ENCODE data around the gene GDF7. TPM values are rescaled to one million over a fixed set of nuclear protein-coding genes. Genes with fewer than 3 reads are reported as not detected.

Gene GDF7
- total and polyA plus RNA-seq, 4 donors, result 0.74 to 1.7 (median 1.2) TPM

GRCh38 chr2:20665243-20666004, 1.5 kb upstream of the GDF7 start:
- no peak overlapping the region for H3K27ac ChIP-seq (ENCODE audit: low read depth, low read length)
- H3K36me3 ChIP-seq (ENCODE audit: control insufficient read depth, insufficient read depth, low read length), result no peaks in the 10 kb centered on the region
- peaks cover 48% of the 10 kb centered on the region for H3K4me1 ChIP-seq (ENCODE audit: control insufficient read depth, insufficient read depth, low read length)
- no peaks in the 10 kb centered on the region for H3K9me3 ChIP-seq (ENCODE audit: control insufficient read depth, insufficient read depth, low read length)
- H3K27me3 ChIP-seq (ENCODE audit: control insufficient read depth, insufficient read depth, low read length), result peaks cover 95% of the 10 kb centered on the region
- peak in 1 of 6 donors; percentile 17 for DNase-seq (ENCODE audit: low read depth in 4 of 6, low spot score in 6 of 6)
- WGBS (ENCODE audit: insufficient coverage), result 4% methylated on average over 49 of the region's 49 CpGs
- H3K4me3 ChIP-seq (ENCODE audit: low read depth, low read length), result peak overlapping the region; percentile 2

- H3K4me1 ChIP-seq (ENCODE audit: control insufficient read depth, insufficient read depth, low read length), result peaks cover 49% of the 10 kb centered on the region
- peak overlapping the region; percentile 2 for H3K4me3 ChIP-seq (ENCODE audit: low read depth, low read length)
- no peaks in the 10 kb centered on the region for H3K9me3 ChIP-seq (ENCODE audit: control insufficient read depth, insufficient read depth, low read length)
- WGBS (ENCODE audit: insufficient coverage), result under 1% methylated on average over 34 of the region's 34 CpGs
- no peak overlapping the region for H3K27ac ChIP-seq (ENCODE audit: low read depth, low read length)
- no peaks in the 10 kb centered on the region for H3K36me3 ChIP-seq (ENCODE audit: control insufficient read depth, insufficient read depth, low read length)
- H3K27me3 ChIP-seq (ENCODE audit: control insufficient read depth, insufficient read depth, low read length), result peaks cover 94% of the 10 kb centered on the region
- DNase-seq (ENCODE audit: low read depth in 4 of 6, low spot score in 6 of 6), result no peak
These were observed 990 bp upstream of the GDF7 start for GRCh38 chr2:20666005-20666303.

GRCh38 chr2:20667151-20667530, 197 bp downstream of the GDF7 start:
- H3K9me3 ChIP-seq (ENCODE audit: control insufficient read depth, insufficient read depth, low read length), result no peaks in the 10 kb centered on the region
- H3K4me1 ChIP-seq (ENCODE audit: control insufficient read depth, insufficient read depth, low read length), result peaks cover 57% of the 10 kb centered on the region
- peak overlapping the region; percentile 31 for H3K4me3 ChIP-seq (ENCODE audit: low read depth, low read length)
- no peak overlapping the region for H3K27ac ChIP-seq (ENCODE audit: low read depth, low read length)
- peak in 1 of 6 donors; percentile 18 for DNase-seq (ENCODE audit: low read depth in 4 of 6, low spot score in 6 of 6)
- WGBS (ENCODE audit: insufficient coverage), result 0% methylated on average over 62 of the region's 62 CpGs
- no peaks in the 10 kb centered on the region for H3K36me3 ChIP-seq (ENCODE audit: control insufficient read depth, insufficient read depth, low read length)
- peaks cover 95% of the 10 kb centered on the region for H3K27me3 ChIP-seq (ENCODE audit: control insufficient read depth, insufficient read depth, low read length)

GRCh38 chr2:20667531-20668401, 822 bp downstream of the GDF7 start:
- peaks cover 62% of the 10 kb centered on the region for H3K4me1 ChIP-seq (ENCODE audit: control insufficient read depth, insufficient read depth, low read length)
- H3K27me3 ChIP-seq (ENCODE audit: control insufficient read depth, insufficient read depth, low read length), result peaks cover 95% of the 10 kb centered on the region
- 8% methylated on average over 39 of the region's 39 CpGs for WGBS (ENCODE audit: insufficient coverage)
- H3K27ac ChIP-seq (ENCODE audit: low read depth, low read length), result no peak overlapping the region
- peak overlapping the region; percentile 31 for H3K4me3 ChIP-seq (ENCODE audit: low read depth, low read length)
- H3K36me3 ChIP-seq (ENCODE audit: control insufficient read depth, insufficient read depth, low read length), result no peaks in the 10 kb centered on the region
- DNase-seq (ENCODE audit: low read depth in 4 of 6, low spot score in 6 of 6), result no peak
- no peaks in the 10 kb centered on the region for H3K9me3 ChIP-seq (ENCODE audit: control insufficient read depth, insufficient read depth, low read length)

GRCh38 chr2:20668451-20668850, 1.5 kb downstream of the GDF7 start:
- H3K27me3 ChIP-seq (ENCODE audit: control insufficient read depth, insufficient read depth, low read length), result peaks cover 95% of the 10 kb centered on the region
- no peak overlapping the region for H3K27ac ChIP-seq (ENCODE audit: low read depth, low read length)
- H3K4me3 ChIP-seq (ENCODE audit: low read depth, low read length), result no peak overlapping the region
- DNase-seq (ENCODE audit: low read depth in 4 of 6, low spot score in 6 of 6), result no peak
- H3K36me3 ChIP-seq (ENCODE audit: control insufficient read depth, insufficient read depth, low read length), result no peaks in the 10 kb centered on the region
- H3K9me3 ChIP-seq (ENCODE audit: control insufficient read depth, insufficient read depth, low read length), result no peaks in the 10 kb centered on the region
- H3K4me1 ChIP-seq (ENCODE audit: control insufficient read depth, insufficient read depth, low read length), result peaks cover 62% of the 10 kb centered on the region
- 77% methylated on average over 5 of the region's 6 CpGs for WGBS (ENCODE audit: insufficient coverage)

GRCh38 chr2:20668871-20669475, 2.0 kb downstream of the GDF7 start:
- DNase-seq (ENCODE audit: low read depth in 4 of 6, low spot score in 6 of 6), result no peak
- H3K9me3 ChIP-seq (ENCODE audit: control insufficient read depth, insufficient read depth, low read length), result no peaks in the 10 kb centered on the region
- WGBS (ENCODE audit: insufficient coverage), result 45% methylated on average over 7 of the region's 8 CpGs
- H3K27me3 ChIP-seq (ENCODE audit: control insufficient read depth, insufficient read depth, low read length), result peaks cover 95% of the 10 kb centered on the region
- peaks cover 62% of the 10 kb centered on the region for H3K4me1 ChIP-seq (ENCODE audit: control insufficient read depth, insufficient read depth, low read length)
- no peak overlapping the region for H3K27ac ChIP-seq (ENCODE audit: low read depth, low read length)
- no peak overlapping the region for H3K4me3 ChIP-seq (ENCODE audit: low read depth, low read length)
- no peaks in the 10 kb centered on the region for H3K36me3 ChIP-seq (ENCODE audit: control insufficient read depth, insufficient read depth, low read length)

- Histone ChIP-seq H3K4me1 (ENCODE audit: control insufficient read depth, insufficient read depth, low read length) (peaks cover 62% of the 10 kb centered on the region), H3K36me3 (ENCODE audit: control insufficient read depth, insufficient read depth, low read length) (no peaks in the 10 kb centered on the region), H3K9me3 (ENCODE audit: control insufficient read depth, insufficient read depth, low read length) (no peaks in the 10 kb centered on the region), H3K27me3 (ENCODE audit: control insufficient read depth, insufficient read depth, low read length) (peaks cover 95% of the 10 kb centered on the region), H3K27ac (ENCODE audit: low read depth, low read length) (no peak overlapping the region), H3K4me3 (ENCODE audit: low read depth, low read length) (no peak overlapping the region)
- no peak for DNase-seq (ENCODE audit: low read depth in 4 of 6, low spot score in 6 of 6)
- WGBS (ENCODE audit: insufficient coverage), result 9% methylated on average over 45 of the region's 45 CpGs
These were observed 2.8 kb downstream of the GDF7 start for GRCh38 chr2:20669562-20670314.

- Histone ChIP-seq H3K4me1 (ENCODE audit: control insufficient read depth, insufficient read depth, low read length) (peaks cover 61% of the 10 kb centered on the region), H3K27me3 (ENCODE audit: control insufficient read depth, insufficient read depth, low read length) (peaks cover 95% of the 10 kb centered on the region), H3K36me3 (ENCODE audit: control insufficient read depth, insufficient read depth, low read length) (no peaks in the 10 kb centered on the region), H3K9me3 (ENCODE audit: control insufficient read depth, insufficient read depth, low read length) (no peaks in the 10 kb centered on the region), H3K4me3 (ENCODE audit: low read depth, low read length) (no peak overlapping the region), H3K27ac (ENCODE audit: low read depth, low read length) (no peak overlapping the region)
- WGBS (ENCODE audit: insufficient coverage), result 2% methylated on average over 83 of the region's 83 CpGs
- peak in 2 of 6 donors; percentile 46 to 49 for DNase-seq (ENCODE audit: low read depth in 4 of 6, low spot score in 6 of 6)
These were observed 3.5 kb downstream of the GDF7 start for GRCh38 chr2:20670315-20671035.
